Measurements from ENCODE around the gene PHLDB1.

PHLDB1 gene

DNA sequence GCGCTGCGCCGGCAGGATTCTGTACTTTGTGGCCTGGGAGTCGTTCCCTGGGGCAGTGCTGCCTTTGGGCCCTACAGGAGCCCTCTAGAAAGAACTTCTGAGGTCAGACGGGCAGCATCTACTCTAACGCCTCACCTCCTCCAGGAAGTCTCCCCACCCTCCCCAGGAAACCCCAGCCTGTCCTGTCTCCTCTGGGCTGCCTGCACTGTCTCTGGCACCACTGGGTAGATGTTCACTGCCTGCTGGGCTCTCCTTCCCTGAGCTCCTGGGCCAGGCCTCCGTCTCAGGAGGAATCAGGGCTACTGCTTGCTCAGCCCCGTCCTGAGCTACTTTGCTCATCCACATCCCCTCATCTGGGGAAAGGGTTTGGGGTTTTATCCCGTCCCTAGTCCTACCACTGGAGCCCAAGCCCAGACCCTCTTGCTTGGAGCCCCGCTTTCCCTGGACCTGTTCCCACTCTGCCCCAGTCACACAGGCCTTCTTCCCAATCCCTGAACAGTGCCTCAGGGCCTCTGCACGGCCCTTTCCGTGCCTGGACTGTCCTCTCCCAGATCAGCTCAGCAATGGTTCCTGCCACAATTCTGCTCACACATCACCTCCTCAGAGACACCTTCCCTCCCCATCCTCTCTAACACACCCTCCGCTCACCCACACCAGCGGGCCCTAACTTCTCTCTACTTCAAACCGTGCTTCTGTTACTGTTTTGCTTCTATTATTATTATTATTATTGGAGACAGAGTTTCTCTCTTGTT, 83.3 kb downstream of the PHLDB1 start:
- DNase-seq: no peak

DNA sequence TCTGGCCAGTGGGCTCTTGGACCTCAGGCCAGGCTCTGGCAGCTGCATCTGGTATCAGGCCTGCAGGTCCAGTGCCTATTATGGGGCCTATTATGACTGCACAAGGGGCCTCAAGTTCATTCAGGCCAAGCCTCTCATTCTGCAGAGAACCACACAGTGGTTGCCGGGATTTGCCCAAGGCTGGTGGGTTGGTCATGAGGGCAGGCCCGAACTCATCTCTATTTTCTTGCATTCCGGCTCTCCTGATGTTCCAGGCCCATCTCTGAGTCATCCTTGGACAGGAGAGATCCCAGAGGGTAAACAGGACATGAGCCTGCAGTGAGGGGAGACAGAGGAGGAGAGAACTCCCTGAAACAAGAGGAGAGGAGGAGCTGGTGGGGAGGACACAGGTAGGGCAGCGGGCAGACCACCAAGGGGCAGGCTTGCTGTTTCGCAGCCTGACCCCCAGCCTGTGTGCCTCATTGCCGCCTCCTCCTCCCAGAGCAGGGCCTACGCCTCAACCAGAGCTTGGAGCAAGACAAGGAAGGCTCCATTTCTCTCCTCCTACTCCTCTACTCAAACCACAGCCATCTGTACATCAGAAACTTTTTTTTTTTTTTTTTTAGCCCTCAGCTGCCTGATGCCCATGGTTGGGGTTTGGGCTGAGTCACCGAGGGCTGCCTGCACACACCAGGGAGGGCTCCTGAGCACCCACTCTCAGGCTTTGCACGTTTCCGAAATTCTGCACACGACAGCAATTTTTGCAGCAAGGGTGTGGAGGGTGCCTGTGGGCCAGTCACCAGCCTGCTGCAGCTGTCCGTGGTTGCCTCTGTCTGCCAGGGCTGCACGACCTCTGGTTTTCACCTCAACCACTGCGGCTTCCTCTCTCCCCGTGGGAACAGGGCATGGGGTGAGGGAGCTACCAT, 84.8 kb downstream of the PHLDB1 start:
- DNase-seq: no peak

DNA sequence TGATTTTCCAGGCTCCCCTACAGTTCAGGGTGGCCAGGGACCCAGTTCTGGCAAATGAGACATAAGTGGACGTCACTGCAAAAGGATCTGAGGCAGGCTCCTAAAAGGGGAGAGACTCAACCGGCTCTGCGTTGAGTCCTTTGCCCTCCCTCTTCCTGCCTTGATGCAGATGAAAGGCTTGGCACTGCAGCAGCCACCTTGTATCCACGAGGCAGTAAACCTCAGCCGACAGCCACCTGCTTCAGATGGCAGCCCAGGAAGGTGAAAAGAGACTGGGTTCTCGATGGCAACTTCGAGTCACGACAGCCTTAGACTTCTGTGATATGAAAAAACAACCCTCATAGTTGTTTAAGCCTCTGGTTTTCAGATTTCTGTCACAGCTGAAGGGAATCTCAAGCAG, 86.8 kb downstream of the PHLDB1 start:
- no peak for DNase-seq

DNA sequence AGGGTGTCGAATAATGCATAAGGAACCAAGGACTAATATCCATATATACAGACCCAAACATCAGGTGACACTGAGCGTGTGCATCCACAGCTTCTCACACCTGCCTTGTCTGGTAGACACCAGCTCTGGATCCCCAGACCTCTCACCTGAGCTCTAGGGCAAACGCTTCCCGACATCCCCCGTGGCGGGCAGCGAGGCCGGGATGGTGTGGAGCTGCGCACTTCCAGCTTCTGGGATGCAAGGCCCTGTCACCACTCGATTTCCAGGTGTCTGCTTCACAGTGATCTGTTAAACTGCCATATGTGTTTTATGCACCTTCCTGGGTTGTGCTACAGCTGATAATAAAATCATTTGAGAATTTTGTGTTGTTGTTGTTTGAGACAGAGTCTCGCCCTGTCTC, 87.4 kb downstream of the PHLDB1 start:
- DNase-seq: no peak

DNA sequence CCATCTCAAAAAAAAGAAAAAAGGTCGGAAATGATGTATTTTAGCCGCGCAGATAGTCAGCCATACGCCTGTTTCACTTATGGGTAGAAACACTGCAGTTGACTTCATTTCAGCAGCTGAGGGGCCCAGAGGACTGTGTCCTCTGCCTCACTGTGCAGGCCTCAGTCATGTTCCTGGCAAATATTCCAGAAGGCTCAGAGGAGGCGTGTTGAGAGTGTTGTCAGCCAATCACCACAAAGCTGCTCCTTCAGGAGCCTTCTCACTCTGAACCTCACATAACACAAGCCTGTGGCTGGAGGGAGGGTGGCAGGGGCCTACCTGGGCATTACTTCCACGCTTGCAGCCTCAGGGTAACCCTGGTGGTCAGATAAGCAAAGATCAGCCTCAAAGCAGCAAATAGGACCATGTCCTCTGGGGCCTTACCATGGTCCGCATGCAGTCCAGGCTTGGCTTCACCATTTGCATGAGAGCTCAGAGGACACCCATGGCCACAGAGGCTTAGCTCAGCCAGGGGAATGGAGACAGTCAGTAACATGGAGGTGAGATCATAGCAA, 89.3 kb downstream of the PHLDB1 start:
- no peak for DNase-seq

DNA sequence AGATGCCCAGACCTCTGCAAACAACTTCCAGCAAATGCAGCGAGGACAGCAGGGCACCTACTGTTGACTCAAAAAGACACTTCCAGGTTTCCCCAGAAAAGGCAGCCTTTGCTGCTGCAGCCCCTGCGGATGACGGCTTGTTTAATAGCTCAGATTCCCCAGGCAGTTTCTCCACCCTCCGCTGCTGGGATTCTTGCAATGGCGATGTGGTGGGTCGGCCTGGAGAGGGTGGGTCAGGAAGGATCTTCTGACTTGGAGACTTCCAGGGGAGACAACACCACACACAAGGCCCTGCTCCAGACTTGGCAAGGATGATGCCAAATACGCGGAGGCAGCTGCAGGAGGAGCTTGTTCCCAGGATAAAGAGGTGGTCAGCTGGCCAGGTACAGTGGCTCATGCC, 89.9 kb downstream of the PHLDB1 start:
- no peak for DNase-seq

DNA sequence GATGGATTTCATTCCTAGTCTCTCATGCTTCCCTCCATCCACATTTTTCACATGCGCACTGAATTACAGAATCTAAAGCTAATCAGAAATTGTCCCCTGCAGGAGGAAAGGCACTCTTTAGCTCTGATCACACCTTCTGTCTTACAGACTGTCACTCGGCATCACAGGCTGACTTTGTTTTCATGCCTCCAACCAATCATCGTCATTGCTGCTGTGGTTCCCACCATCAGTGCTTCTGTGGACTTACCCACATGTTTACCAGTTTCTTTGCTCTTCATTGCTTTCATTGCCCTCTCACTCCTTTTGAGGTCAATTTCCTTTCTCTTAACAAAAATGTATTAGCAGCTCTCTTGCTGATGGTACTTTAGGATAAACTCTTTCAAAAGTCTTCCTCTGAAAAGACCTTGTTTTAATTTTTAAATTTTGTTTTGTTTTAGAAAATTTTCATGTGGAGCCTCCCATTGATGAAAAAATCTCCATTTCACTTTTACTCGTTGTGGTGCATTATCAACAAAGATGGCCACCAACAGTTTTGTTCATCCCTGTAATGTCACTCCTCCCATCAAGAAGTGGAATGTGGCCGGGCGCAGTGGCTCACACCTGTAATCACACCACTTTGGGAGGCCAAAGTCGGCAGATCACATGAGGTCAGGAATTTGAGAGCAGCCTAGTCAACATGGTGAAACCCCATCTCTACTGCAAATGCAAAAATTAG, 92.2 kb downstream of the PHLDB1 start:
- no peak for DNase-seq

DNA sequence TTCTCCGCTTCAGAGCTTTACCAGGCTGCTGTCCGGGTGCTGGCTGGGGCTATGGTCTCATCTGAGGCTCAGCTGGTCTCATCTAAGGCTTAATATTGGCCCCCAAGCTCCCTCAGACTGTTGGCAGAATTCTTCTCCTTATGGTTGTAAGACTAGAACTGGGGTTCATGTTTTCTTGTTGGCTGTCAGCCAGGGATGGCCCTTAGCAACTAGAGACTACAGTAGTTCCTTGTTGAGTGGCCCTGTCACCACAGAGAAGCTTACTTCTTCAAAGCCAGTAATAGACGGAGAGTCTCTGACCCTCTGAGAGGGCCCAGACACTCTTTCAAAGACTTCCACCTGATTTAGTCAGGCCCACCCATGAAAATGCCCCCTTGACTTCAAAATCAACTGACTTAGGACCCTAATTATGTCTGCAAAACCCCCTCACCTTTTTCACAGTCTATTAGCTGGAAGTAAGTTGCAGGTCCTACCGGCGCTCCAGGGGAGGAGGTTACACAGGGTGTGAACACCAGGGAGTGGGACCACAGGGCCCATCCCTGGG, 96.2 kb downstream of the PHLDB1 start:
- DNase-seq: no peak

DNA sequence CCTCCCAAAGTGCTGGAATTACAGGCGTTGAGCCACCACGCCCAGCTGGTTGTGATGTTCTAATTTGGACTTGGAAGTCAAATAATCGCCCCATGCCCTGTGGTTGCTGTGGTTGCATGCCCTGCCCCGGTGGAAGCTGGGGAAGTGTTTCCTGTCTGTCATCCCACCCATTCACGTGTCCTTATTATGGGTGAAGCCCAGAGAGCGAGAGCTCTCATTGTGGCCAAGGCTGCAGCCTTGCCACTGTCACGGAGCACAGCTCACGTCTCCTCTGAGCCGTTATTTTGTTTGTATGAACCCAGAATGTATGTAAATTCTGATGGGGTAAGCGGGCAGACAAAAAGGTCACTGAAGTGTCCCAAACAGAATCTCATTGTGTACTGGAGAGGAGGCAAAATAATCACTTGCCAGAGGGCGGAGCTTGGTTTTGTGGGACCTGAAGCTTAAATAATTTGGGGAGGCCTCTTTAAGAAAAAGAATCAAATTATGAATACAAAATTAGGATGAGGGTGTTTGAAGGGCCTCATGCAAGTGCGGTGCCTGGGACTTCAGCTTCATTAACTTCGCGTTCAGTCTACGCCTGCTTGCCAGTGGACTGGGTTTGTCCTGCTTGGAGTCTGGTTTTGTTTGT, 97.8 kb downstream of the PHLDB1 start:
- DNase-seq: no peak

DNA sequence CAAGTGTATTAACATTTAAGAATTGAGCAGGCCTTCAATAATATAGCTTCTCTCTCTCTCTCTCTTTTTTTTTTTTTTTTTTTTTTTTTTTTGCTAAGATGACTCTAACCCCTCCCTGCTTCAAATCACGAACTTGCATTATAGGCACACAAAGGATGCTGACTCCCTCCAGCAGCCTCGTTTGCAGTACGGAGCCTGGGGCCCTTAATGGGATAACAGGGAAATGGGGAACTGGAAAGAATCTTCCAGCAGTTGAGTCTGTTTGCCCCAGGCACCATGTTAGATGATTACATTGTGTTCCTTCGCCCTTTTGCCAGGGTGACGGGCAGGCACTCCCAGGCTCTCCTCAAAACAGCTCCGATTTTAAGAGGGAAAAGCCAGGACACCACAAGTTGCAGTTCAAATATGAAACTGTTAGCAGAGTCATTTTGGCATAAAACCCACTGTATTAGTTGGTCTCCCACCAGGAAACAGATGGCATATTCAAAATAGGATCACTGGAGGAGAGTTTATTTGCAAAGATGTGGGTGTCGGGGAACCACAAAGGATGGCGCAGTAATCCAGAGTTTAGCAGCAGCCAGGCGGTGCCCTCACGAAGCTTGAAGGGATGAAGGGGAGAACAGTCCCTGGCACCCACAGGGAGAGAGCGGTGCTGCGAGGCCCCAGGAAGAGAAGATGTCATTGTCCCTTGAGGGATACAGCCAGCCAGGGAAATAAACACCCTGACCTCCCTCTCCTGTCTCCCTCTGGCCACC, 98.6 kb downstream of the PHLDB1 start:
- DNase-seq: no peak

DNA sequence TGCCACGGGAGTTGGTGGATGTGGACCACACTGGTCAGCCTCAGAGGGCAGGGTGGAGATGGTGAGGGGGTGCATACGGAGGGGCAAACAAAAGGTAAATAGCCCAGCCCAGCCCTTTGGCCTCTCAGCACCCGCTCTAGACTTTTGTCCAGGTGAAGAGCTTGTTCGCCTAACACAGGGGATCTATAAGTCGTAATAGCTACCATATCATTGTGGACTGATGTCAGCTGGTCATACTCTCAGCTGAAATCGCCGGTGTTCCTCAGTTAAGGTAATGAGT, 99.1 kb downstream of the PHLDB1 start:
- DNase-seq: no peak
